ENCODE measurements around the gene BUD23.
"Not testable (repeated sequence)": the region's sequence is repeated elsewhere in the genome, so short reads cannot be mapped to it uniquely, and the experiment has no call there.

The BUD23 gene

GRCh38 chr7:73719806-73720169, 36.4 kb downstream of the BUD23 start:
- DNase-seq (ENCODE audit: low read depth), result no peak

GRCh38 chr7:73720443-73720842, 37.0 kb downstream of the BUD23 start:
- DNase-seq (ENCODE audit: low read depth), result not testable (repeated sequence)

GRCh38 chr7:73721377-73721817, 38.0 kb downstream of the BUD23 start:
- DNase-seq (ENCODE audit: low read depth), result no peak

- not testable (repeated sequence) for DNase-seq (ENCODE audit: low read depth)
These were observed 38.8 kb downstream of the BUD23 start for GRCh38 chr7:73722182-73722581.

DNA sequence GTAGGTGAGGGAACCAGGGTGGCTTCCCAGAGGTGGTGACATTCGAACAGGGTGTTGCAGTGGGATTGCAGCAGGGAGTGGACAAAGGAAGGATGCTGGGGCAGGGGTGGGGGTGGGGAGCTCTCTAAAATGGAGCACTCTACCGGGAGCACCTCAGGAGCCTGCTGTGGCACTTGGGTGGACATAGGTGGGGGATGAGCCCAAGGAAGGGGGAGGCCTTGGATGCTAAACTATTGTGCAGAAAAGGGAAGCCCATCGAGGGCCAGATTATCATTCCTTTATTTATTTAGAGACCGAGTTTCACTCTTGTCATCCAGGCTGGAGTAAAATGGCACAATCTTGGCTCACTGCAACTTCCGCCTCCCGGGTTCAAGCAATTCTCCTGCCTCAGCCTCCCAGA, 39.4 kb downstream of the BUD23 start:
- DNase-seq (ENCODE audit: low read depth), result no peak

- DNase-seq (ENCODE audit: low read depth), result no peak
These were observed 40.4 kb downstream of the BUD23 start for GRCh38 chr7:73723813-73724212.

- no peak for DNase-seq (ENCODE audit: low read depth)
These were observed 42.7 kb downstream of the BUD23 start for GRCh38 chr7:73726083-73726466.

DNA sequence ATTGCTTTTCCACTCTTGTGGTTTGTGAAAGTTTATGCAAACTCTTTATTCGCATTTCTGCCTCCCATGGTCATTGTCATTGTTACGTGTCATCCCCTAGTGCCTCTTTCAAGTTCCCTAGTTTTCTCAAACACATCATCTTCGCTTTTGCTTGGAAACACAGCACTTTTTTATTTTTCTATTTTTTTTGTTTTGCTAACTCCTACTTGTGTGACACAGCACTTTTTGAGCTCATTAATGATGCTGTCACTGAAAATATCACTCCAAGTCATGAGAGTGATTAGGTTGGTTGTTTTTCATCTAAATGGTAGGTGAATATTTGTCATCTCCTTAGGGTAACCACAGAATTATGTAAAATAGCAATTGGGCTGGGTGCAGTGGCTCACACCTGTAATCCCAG, 44.6 kb downstream of the BUD23 start:
- DNase-seq (ENCODE audit: low read depth), result no peak

DNA sequence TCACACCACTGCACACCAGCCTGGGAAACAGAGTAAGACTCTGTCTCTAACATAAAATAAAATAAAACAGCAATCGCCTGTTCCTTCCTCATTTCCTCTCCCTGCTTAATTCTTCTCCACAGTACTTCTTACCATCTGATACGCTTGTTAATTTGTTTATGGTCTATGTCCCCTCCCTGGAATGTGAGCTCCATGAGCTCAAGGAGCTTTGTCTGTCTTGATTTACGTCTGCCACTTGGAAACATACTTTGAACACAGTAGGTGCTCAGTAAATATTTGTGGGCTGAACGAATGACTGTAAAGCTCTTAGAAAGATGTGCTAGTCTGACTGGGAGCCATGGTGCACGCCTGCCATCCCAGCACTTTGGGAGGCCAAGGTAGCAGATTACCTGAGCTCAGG, 45.2 kb downstream of the BUD23 start:
- DNase-seq (ENCODE audit: low read depth), result no peak

GRCh38 chr7:73730485-73730884, 47.1 kb downstream of the BUD23 start:
- no peak for DNase-seq (ENCODE audit: low read depth)

DNA sequence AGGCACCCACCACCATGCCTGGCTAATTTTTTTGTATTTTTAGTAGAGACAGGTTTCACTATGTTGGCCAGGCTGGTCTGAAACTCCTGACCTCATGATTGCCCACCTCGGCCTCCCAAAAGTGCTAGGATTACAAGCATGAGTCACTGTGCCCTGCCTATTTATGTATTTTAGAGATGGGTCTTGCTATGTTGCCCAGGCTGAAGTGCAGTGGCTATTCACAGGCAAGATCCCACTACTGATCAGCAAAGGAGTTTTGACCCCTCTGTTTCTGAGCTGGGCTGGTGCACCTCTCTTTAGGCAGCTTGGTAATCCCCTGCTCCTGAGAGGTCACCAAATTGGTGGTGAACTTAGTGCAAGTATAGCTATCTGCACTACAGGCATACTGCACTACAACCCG, 49.0 kb downstream of the BUD23 start:
- DNase-seq (ENCODE audit: low read depth), result no peak

GRCh38 chr7:73734619-73735527, 51.5 kb downstream of the BUD23 start:
- peak; percentile 82 for DNase-seq (ENCODE audit: low read depth)

GRCh38 chr7:73735528-73735905, 52.1 kb downstream of the BUD23 start:
- DNase-seq (ENCODE audit: low read depth), result no peak

GRCh38 chr7:73736885-73737284, 53.5 kb downstream of the BUD23 start:
- no peak for DNase-seq (ENCODE audit: low read depth)

- no peak for DNase-seq (ENCODE audit: low read depth)
These were observed 54.3 kb downstream of the BUD23 start for GRCh38 chr7:73737491-73738219.

GRCh38 chr7:73738220-73738611, 54.8 kb downstream of the BUD23 start:
- peak; percentile 40 for DNase-seq (ENCODE audit: low read depth)

GRCh38 chr7:73738612-73739386, 55.4 kb downstream of the BUD23 start, which contains the start of gene ABHD11:
Gene ABHD11 (minus strand): TSS chr7:73738802. CDS start chr7:73738770, 32 bp downstream.
- DNase-seq (ENCODE audit: low read depth), result peak; percentile 91

DNA sequence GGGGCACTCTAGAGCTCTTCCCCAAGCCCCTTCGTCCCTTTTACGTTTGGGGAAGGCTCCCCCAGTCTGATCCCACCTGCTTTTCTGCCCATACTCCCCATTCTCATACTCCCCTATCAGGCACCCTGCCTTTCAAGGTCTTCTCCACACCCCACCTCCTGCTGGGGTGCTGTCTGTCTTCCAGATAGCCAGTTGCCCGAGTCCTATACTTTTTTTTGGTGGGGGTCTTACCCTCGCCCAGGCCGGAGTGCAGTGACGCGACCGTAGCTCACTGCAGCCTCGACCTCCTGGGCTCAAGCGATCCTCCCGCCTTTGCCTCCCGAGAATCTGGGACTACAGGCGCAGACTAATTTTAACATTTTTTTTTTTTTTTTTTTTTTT, 56.0 kb downstream of the BUD23 start:
- no peak for DNase-seq (ENCODE audit: low read depth)

- DNase-seq (ENCODE audit: low read depth), result no peak
These were observed 56.8 kb downstream of the BUD23 start for GRCh38 chr7:73740212-73740611.

GRCh38 chr7:73740771-73741170, 57.4 kb downstream of the BUD23 start:
- DNase-seq (ENCODE audit: low read depth), result no peak

- no peak for DNase-seq (ENCODE audit: low read depth)
These were observed 58.2 kb downstream of the BUD23 start for GRCh38 chr7:73741600-73741999.

DNA sequence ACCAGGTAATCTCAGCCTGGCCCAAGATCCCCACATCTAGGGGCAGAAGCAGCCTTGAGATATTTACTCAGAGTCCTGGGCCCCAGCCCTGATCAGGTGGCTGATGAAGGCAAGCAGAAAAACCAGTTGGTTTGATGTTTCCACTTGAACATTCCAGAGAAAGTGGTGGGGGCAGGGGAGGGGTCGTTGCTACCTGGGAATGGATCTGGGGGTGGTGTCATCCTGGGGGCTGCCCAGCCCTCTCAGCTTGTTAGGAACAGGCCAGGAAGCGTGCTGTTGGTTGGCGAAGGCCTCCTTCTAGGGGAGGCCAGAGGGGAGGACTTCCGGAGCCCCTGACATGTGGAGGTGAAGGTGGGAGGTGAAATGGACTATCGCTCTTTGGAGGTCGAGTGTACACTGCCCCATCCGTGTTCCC, 58.9 kb downstream of the BUD23 start:
- DNase-seq (ENCODE audit: low read depth), result no peak
